ENCODE data around the gene MS4A4E. TPM values are rescaled to one million over a fixed set of nuclear protein-coding genes. Genes with fewer than 3 reads are reported as not detected.

MS4A4E gene
- total RNA-seq, 1 experiment from 2014 or later: not detected

GRCh38 chr11:60282286-60282685, 39.3 kb upstream of the MS4A4E start:
- Mint-ChIP-seq H3K27me3 (ENCODE audit: low read depth) (peaks cover 3% of the 10 kb centered on the region; the same call in 1 of the 2 replicates), H3K4me3 (no peak overlapping the region), H3K9me3 (peaks cover 17% of the 10 kb centered on the region), H3K4me1 (peaks cover 33% of the 10 kb centered on the region), H3K27ac (no peak overlapping the region), H3K36me3 (peaks cover 12% of the 10 kb centered on the region)
- ChIA-PET POLR2A (no interaction called here), CTCF (no interaction called here)
- TF ChIP-seq IRF2 (CRISPR knock-in tag; IDR thresholded peaks at IDR 0.05; ENCODE audit: borderline replicate concordance, low read depth) (no peak), ETV6 (CRISPR knock-in tag; IDR thresholded peaks at IDR 0.05) (no peak), SOX15 (CRISPR knock-in tag; IDR thresholded peaks at IDR 0.05) (no peak)
- DNase-seq (ENCODE audit: low spot score) (no peak), ATAC-seq (no peak)

GRCh38 chr11:60281485-60281884, 38.5 kb upstream of the MS4A4E start:
- ChIA-PET POLR2A (no interaction called here), CTCF (no interaction called here)
- no peaks in the 10 kb centered on the region for H3K27me3 Mint-ChIP-seq (ENCODE audit: low read depth)
- H3K36me3 Mint-ChIP-seq: peaks cover 7% of the 10 kb centered on the region
- DNase-seq (ENCODE audit: low spot score) (no peak), ATAC-seq (no peak)
- TF ChIP-seq, protein P1, sequence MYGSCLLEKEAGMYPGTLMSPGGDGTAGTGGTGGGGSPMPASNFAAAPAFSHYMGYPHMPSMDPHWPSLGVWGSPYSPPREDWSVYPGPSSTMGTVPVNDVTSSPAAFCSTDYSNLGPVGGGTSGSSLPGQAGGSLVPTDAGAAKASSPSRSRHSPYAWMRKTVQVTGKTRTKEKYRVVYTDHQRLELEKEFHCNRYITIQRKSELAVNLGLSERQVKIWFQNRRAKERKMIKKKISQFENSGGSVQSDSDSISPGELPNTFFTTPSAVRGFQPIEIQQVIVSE (CRISPR knock-in tag; IDR thresholded peaks at IDR 0.05; ENCODE audit: borderline replicate concordance): no peak
- TF ChIP-seq, protein P2, sequence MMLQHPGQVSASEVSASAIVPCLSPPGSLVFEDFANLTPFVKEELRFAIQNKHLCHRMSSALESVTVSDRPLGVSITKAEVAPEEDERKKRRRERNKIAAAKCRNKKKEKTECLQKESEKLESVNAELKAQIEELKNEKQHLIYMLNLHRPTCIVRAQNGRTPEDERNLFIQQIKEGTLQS (CRISPR knock-in tag; conservative IDR thresholded peaks at IDR 0.05): no peak
- TF ChIP-seq SOX15 (CRISPR knock-in tag; IDR thresholded peaks at IDR 0.05) (no peak), NR3C1 (CRISPR knock-in tag; conservative IDR thresholded peaks at IDR 0.05; ENCODE audit: low read depth) (no peak), CREB1 (CRISPR knock-in tag; IDR thresholded peaks at IDR 0.05) (no peak), ZNF232 (CRISPR knock-in tag; IDR thresholded peaks at IDR 0.05) (no peak), ZNF121 (CRISPR knock-in tag; IDR thresholded peaks at IDR 0.05) (no peak), HMGA2 (CRISPR knock-in tag; IDR thresholded peaks at IDR 0.05) (no peak), PREB (CRISPR knock-in tag; IDR thresholded peaks at IDR 0.05; ENCODE audit: borderline replicate concordance) (no peak), ZNF219 (CRISPR knock-in tag; IDR thresholded peaks at IDR 0.05; ENCODE audit: borderline replicate concordance) (no peak), GRHL2 (CRISPR knock-in tag; IDR thresholded peaks at IDR 0.05; ENCODE audit: insufficient replicate concordance, severe bottlenecking) (no peak), ETV6 (CRISPR knock-in tag; IDR thresholded peaks at IDR 0.05) (no peak), RORB (CRISPR knock-in tag; IDR thresholded peaks at IDR 0.05) (no peak), ZNF532 (CRISPR knock-in tag; IDR thresholded peaks at IDR 0.05; ENCODE audit: borderline replicate concordance) (no peak)
- TF ChIP-seq, protein P3, sequence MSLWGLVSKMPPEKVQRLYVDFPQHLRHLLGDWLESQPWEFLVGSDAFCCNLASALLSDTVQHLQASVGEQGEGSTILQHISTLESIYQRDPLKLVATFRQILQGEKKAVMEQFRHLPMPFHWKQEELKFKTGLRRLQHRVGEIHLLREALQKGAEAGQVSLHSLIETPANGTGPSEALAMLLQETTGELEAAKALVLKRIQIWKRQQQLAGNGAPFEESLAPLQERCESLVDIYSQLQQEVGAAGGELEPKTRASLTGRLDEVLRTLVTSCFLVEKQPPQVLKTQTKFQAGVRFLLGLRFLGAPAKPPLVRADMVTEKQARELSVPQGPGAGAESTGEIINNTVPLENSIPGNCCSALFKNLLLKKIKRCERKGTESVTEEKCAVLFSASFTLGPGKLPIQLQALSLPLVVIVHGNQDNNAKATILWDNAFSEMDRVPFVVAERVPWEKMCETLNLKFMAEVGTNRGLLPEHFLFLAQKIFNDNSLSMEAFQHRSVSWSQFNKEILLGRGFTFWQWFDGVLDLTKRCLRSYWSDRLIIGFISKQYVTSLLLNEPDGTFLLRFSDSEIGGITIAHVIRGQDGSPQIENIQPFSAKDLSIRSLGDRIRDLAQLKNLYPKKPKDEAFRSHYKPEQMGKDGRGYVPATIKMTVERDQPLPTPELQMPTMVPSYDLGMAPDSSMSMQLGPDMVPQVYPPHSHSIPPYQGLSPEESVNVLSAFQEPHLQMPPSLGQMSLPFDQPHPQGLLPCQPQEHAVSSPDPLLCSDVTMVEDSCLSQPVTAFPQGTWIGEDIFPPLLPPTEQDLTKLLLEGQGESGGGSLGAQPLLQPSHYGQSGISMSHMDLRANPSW (CRISPR knock-in tag; conservative IDR thresholded peaks at IDR 0.05; ENCODE audit: low read depth): no peak
- TF ChIP-seq, protein P4, sequence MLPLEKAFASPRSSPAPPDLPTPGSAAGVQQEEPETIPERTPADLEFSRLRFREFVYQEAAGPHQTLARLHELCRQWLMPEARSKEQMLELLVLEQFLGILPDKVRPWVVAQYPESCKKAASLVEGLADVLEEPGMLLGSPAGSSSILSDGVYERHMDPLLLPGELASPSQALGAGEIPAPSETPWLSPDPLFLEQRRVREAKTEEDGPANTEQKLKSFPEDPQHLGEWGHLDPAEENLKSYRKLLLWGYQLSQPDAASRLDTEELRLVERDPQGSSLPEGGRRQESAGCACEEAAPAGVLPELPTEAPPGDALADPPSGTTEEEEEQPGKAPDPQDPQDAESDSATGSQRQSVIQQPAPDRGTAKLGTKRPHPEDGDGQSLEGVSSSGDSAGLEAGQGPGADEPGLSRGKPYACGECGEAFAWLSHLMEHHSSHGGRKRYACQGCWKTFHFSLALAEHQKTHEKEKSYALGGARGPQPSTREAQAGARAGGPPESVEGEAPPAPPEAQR (CRISPR knock-in tag; IDR thresholded peaks at IDR 0.05): no peak
- TF ChIP-seq, protein P5, sequence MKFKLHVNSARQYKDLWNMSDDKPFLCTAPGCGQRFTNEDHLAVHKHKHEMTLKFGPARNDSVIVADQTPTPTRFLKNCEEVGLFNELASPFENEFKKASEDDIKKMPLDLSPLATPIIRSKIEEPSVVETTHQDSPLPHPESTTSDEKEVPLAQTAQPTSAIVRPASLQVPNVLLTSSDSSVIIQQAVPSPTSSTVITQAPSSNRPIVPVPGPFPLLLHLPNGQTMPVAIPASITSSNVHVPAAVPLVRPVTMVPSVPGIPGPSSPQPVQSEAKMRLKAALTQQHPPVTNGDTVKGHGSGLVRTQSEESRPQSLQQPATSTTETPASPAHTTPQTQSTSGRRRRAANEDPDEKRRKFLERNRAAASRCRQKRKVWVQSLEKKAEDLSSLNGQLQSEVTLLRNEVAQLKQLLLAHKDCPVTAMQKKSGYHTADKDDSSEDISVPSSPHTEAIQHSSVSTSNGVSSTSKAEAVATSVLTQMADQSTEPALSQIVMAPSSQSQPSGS (CRISPR knock-in tag; IDR thresholded peaks at IDR 0.05; ENCODE audit: borderline replicate concordance, low read depth): no peak
- peaks cover 15% of the 10 kb centered on the region for H3K9me3 Mint-ChIP-seq
- peaks cover 27% of the 10 kb centered on the region for H3K4me1 Mint-ChIP-seq
- no peak overlapping the region for H3K27ac Mint-ChIP-seq
- H3K4me3 Mint-ChIP-seq: no peak overlapping the region
